GM12878 (cell line): Measurements from ENCODE around the gene FCRL2. TPM values are rescaled to one million over a fixed set of nuclear protein-coding genes. Genes with fewer than 3 reads are reported as not detected.

Experiments
- ASH2L ChIP-seq: fragments of 300-600, 200-600 bp; sonication (generic); IDR thresholded peaks from 2 replicates; pipeline ENCODE4 v1.6.1; 2017; ENCODE audit warnings: low read depth, mild to moderate bottlenecking, borderline replicate concordance
- BCLAF1 ChIP-seq: fragments of 450-650 bp; IDR thresholded peaks from 2 replicates; pipeline ENCODE4 v1.6.1; 2017; ENCODE audit warnings: antibody characterized with exemption, mild to moderate bottlenecking, moderate library complexity
- CBX5 ChIP-seq: sonication (generic); IDR thresholded peaks from 2 replicates; pipeline ENCODE4 v1.6.1; 2016; ENCODE audit warnings: low read depth, moderate library complexity, mild to moderate bottlenecking, inconsistent platforms
- CHD1 ChIP-seq: IDR thresholded peaks from 2 replicates; pipeline ENCODE4 v1.6.1; 2012; ENCODE audit warnings: low read depth, low read length, improper control_type of control experiment
- CTCF ChIP-seq, 3 experiments: IDR thresholded peaks in 2 of 3; conservative IDR thresholded peaks in 1 of 3; 2 replicates each; pipeline ENCODE4 v1.5.1; 2011; ENCODE audit warnings: low read depth in 3 of 3, low read length in 3 of 3, mild to moderate bottlenecking in 3 of 3, control low read depth in 2 of 3, moderate library complexity in 2 of 3, inconsistent platforms in 1 of 3, mixed read lengths in 1 of 3; ENCODE audit not compliant: control insufficient read depth in 2 of 3, insufficient read depth in 1 of 3; ENCODE audit errors: extremely low read depth in 1 of 3
- E2F8 ChIP-seq: fragments of 450-650 bp; IDR thresholded peaks from 2 replicates; pipeline ENCODE4 v1.6.1; 2018; ENCODE audit warnings: mild to moderate bottlenecking, low read depth, moderate library complexity; ENCODE audit not compliant: partially characterized antibody
- E4F1 ChIP-seq: fragments of 450-650 bp; IDR thresholded peaks from 2 replicates; pipeline ENCODE4 v1.6.1; 2018; ENCODE audit warnings: borderline replicate concordance, mild to moderate bottlenecking; ENCODE audit not compliant: partially characterized antibody
- EED ChIP-seq: sonication (generic); IDR thresholded peaks from 2 replicates; pipeline ENCODE4 v1.6.1; 2016; ENCODE audit warnings: antibody characterized with exemption, low read depth
- EP300 ChIP-seq, 2 experiments: fragments of 150-350 bp in 1 of 2; IDR thresholded peaks; 2 replicates each; pipeline ENCODE4 v1.6.1; 2011 to 2012; ENCODE audit warnings: low read depth in 2 of 2, low read length in 2 of 2, borderline replicate concordance in 1 of 2, improper control_type of control experiment in 1 of 2, inconsistent platforms in 1 of 2; ENCODE audit not compliant: control insufficient read depth in 1 of 2
- HCFC1 ChIP-seq: fragments of 150-350 bp; IDR thresholded peaks from 2 replicates; pipeline ENCODE4 v1.6.1; 2014; ENCODE audit warnings: low read length
- NFIC ChIP-seq: IDR thresholded peaks from 2 replicates; pipeline ENCODE4 v1.6.1; 2012; ENCODE audit warnings: low read depth, mild to moderate bottlenecking, inconsistent platforms, low read length, moderate library complexity
- SMAD5 ChIP-seq: IDR thresholded peaks from 2 replicates; pipeline ENCODE4 v1.6.1; 2016; ENCODE audit warnings: antibody characterized with exemption, low read depth
- ZNF687 ChIP-seq: fragments of 450-650 bp; IDR thresholded peaks from 2 replicates; pipeline ENCODE4 v1.6.1; 2017; ENCODE audit warnings: mild to moderate bottlenecking, moderate library complexity
- polyA plus RNA-seq, 11 experiments: library from polyadenylated mRNA; depleted of rRNA in 4 of 11; unstranded in 6 of 11; stranded (reverse) in 5 of 11; fragments of >200 nt; fragmentation: Nextera tagmentation in 4 of 11; fragmentation: Illumina TruSeq in 1 of 11; extraction: Ambion mirVana in 4 of 11; extraction: Trizol in 1 of 11; gene quantifications; 1 replicate in 1 of 11; 2 replicates in 10 of 11; pipeline versions ENCODE4 v1.2.1 to v1.2.3, GENCODE V29; 2011 to 2016; ENCODE audit warnings: inconsistent platforms in 2 of 11, missing spikeins in 2 of 11, low read depth in 1 of 11
- total RNA-seq, 4 experiments: library from RNA; depleted of rRNA in 3 of 4; stranded (reverse); fragments of >200 nt in 3 of 4; fragmentation: Illumina TruSeq in 1 of 4; extraction: Trizol in 1 of 4; gene quantifications; 2 replicates each; pipeline versions ENCODE4 v1.2.1 to v1.2.3, GENCODE V29; 2013 to 2021

Gene FCRL2
- total and polyA plus RNA-seq, 10 of the 15 experiments (the other 5 are each of a cell fraction or from before 2014, with no cell fraction given), result 0.07 to 7.3 (median 0.61) TPM

- TF ChIP-seq ZNF687 (no peak), CBX5 (no peak), HCFC1 (no peak), EP300 (IDR thresholded peaks at IDR 0.05; ENCODE audit: borderline replicate concordance in 1 of 2, control insufficient read depth in 1 of 2, low read depth in 2 of 2, low read length in 2 of 2) (no peak), EED (peak; percentile 10; the same call in 1 of the 2 replicates), SMAD5 (no peak), ASH2L (no peak), CTCF (IDR thresholded peaks at IDR 0.05 in 2 of 3, conservative IDR thresholded peaks at IDR 0.05 in 1 of 3; ENCODE audit: control insufficient read depth in 2 of 3, extremely low read depth in 1 of 3, insufficient read depth in 1 of 3, low read depth in 3 of 3, low read length in 3 of 3) (peak; percentile 56 to 67 (median 63)), BCLAF1 (no peak), E2F8 (no peak), CHD1 (no peak), NFIC (no peak), E4F1 (no peak)
Measured at GRCh38 chr1:157773493-157774350, 3.2 kb downstream of the FCRL2 start (continued).
